Activated CD8-positive, alpha-beta memory T cell treated with anti-CD3 and anti-CD28 coated beads, Interleukin-2, amount 50 U/mL, for 24 hours (primary cell): Measurements from ENCODE around the gene TMEM207.

ENCODE experiments used
- DNase-seq: peaks from one replicate; pipeline ENCODE4 v3.0.0-alpha.2; 2020; ENCODE audit errors: extremely low read depth

The TMEM207 gene

DNA sequence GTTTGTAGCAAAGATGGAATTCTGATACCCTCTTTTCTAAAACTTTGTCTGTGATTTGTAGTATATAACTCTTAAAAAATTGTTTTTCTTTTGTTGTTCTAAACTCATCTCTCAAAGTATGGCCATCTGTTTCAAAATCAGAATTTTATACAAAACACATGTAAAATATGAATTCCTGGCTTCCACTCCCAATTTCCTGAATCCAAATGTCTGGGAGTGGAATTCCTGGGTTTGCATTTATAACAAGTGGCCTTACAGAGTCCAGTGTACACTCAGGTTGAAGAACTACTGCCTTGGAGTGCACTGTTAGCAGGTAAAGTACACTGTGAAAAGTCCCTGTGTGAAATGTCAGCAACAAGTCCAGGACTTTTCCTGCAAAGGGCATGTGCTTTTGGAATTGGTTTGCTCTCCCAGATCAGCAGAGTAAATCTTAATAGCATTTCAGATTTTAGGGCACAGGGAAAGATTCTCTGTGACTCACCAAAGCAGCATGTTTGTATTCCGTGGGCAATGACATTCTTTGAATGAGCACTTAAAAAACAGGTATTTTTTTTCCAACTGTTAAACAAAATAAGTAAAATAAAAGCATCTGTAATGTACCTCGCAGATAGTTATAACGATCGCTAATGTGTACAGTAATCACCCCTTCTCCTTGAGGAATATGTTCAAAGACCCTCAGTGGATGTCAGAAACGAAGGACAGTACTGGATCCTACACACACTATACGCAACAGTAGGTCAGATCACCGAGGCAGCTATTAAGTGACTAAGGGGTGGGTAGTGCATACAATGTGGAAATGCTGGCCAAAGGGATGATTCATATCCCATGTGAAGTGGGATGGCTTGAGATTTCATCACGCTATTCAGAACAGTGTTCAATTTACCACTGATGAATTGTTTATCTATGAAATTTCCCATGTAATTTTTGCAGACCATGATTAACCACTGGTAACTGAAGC lies 63.7 kb downstream of the TMEM207 start:
- no peak for DNase-seq

- DNase-seq, result no peak
These were observed 65.4 kb downstream of the TMEM207 start for GRCh38 chr3:190384309-190384756.

GRCh38 chr3:190382082-190382481 lies 67.6 kb downstream of the TMEM207 start:
- no peak for DNase-seq

GRCh38 chr3:190381441-190381840 lies 68.3 kb downstream of the TMEM207 start:
- DNase-seq, result no peak

DNA sequence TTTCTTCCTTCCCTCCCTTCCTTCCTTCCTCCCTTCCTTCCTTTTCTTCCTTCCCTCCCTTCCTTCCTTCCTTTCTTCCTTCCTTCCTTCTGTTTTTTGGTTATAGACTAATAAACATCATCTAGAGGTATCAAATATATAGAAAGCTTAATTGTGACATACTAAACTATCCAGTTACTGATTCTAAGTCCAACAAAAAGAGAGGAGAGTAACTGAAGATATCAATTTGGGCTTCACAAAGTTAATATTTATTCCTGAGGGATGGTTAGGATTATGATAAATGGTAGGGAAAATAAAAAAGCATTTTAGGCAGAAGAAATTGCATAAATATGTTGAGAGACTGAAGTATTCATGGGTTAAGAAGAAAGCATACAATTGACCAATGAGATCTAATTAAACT lies 69.5 kb downstream of the TMEM207 start:
- DNase-seq, result no peak
